Neural crest cell (in vitro differentiated cells): ENCODE data around the gene SHISA5. TPM values are rescaled to one million over a fixed set of nuclear protein-coding genes. Genes with fewer than 3 reads are reported as not detected.
"Not testable (repeated sequence)": the region's sequence is repeated elsewhere in the genome, so short reads cannot be mapped to it uniquely, and the experiment has no call there.

Experiments
- DNase-seq: peaks from one replicate; pipeline ENCODE4 v3.0.0; 2021; ENCODE audit warnings: low read depth, mixed read lengths, low spot score
- H3K27ac Mint-ChIP-seq: one replicate; pipeline ENCODE4 v1.8.0; 2021; ENCODE audit warnings: mild to moderate bottlenecking, mixed read lengths; ENCODE audit not compliant: unreplicated experiment
- H3K27me3 Mint-ChIP-seq: 2 replicates; pipeline ENCODE4 v1.8.0; 2021; ENCODE audit warnings: low read depth, mild to moderate bottlenecking, mixed read lengths
- H3K36me3 Mint-ChIP-seq: 2 replicates; pipeline ENCODE4 v1.8.0; 2021; ENCODE audit warnings: low read depth, mild to moderate bottlenecking, mixed read lengths
- H3K4me1 Mint-ChIP-seq: 2 replicates; pipeline ENCODE4 v1.8.0; 2021; ENCODE audit warnings: mixed read lengths
- H3K4me3 Mint-ChIP-seq: one replicate; pipeline ENCODE4 v1.8.0; 2021; ENCODE audit warnings: mild to moderate bottlenecking, mixed read lengths
- H3K9me3 Mint-ChIP-seq: 2 replicates; pipeline ENCODE4 v1.8.0; 2021; ENCODE audit warnings: mixed read lengths
- long read RNA-seq: library from polyadenylated mRNA; unstranded; transcript quantifications from one replicate; pipeline ENCODE4 v2.0.0, GENCODE V29; 2020
- total RNA-seq: library from RNA; stranded (reverse); gene quantifications from 2 replicates; pipeline ENCODE4 v1.2.1, GENCODE V29; 2021
- TF ChIP-seq, protein P1 (sequence below): fragments of 200-600 bp; sonication (generic); conservative IDR thresholded peaks from 2 replicates; pipeline ENCODE4 v1.5.0; 2021; ENCODE audit warnings: antibody characterized with exemption, mild to moderate bottlenecking

Gene SHISA5, protein sequence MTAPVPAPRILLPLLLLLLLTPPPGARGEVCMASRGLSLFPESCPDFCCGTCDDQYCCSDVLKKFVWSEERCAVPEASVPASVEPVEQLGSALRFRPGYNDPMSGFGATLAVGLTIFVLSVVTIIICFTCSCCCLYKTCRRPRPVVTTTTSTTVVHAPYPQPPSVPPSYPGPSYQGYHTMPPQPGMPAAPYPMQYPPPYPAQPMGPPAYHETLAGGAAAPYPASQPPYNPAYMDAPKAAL
- total RNA-seq = 117 and 124 TPM in 2 replicates
- long read RNA-seq, transcript SHISA5-206 (4 exons, 1,839 nt) = major isoform, 37 of 57 reads
- long read RNA-seq, transcript SHISA5-201 (6 exons, 2,369 nt) = minor isoform, 6 of 57 reads
- long read RNA-seq, partial matches to known transcripts = 3 of 57 reads
- long read RNA-seq, other reads (novel, unspliced or antisense) = 11 of 57 reads

DNA sequence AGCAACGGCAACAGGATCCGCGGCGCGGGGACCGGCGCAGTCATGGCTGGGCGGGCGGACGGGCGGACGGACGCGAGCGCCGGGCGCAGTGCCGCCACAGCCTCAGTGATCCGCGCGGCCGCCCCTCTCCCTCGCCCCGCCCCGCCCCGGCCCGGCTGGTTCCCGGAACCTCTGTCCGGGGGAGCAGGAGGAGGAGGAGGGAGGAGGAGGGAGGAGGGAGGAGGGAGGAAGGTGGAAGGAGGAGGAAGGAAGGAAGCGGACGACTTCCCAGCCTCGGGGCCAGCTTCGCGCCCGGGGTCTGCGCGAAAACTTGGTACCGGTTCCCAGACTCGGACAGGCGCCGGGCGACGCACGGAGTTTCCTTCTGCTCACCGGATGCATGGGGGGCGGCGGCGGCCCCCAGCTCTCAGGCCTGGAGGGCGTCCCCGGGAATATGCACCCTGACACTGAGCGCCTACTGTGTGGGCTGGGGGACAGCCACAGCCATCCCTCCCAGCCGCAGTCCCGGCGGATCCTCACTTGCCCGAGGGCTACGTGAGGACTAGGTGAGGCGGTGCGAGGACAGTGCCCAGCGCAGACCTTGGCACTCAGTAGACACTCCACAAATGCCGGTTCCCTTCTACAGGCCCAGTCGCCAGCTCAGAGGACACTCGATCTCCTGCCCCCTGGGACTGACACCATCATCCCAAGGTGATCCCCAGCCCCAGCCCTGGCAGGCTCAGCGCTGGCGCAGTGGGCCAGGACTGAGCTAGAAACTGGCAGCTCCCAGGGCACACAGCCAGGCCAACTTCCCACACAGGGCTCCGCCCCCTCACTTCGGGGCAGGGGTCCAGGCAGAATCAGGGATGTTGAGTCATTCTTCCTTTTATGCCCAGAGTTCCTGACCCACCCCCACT lies at the start of gene SHISA5:
Gene SHISA5 (minus strand): TSS at position 124 of the 896 bp plus-strand sequence. CDS start 80 bp downstream, at position 44.
- TF ChIP-seq, protein P1, sequence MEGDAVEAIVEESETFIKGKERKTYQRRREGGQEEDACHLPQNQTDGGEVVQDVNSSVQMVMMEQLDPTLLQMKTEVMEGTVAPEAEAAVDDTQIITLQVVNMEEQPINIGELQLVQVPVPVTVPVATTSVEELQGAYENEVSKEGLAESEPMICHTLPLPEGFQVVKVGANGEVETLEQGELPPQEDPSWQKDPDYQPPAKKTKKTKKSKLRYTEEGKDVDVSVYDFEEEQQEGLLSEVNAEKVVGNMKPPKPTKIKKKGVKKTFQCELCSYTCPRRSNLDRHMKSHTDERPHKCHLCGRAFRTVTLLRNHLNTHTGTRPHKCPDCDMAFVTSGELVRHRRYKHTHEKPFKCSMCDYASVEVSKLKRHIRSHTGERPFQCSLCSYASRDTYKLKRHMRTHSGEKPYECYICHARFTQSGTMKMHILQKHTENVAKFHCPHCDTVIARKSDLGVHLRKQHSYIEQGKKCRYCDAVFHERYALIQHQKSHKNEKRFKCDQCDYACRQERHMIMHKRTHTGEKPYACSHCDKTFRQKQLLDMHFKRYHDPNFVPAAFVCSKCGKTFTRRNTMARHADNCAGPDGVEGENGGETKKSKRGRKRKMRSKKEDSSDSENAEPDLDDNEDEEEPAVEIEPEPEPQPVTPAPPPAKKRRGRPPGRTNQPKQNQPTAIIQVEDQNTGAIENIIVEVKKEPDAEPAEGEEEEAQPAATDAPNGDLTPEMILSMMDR = no peak
- DNase-seq = peak; percentile 38
- Mint-ChIP-seq H3K36me3 (no peaks in the 10 kb centered on the region), H3K4me3 (peak within 1 kb of the TSS; percentile 88), H3K27me3 (no peaks in the 10 kb centered on the region), H3K4me1 (peaks cover 6% of the 10 kb centered on the region), H3K27ac (no peak within 1 kb of the TSS), H3K9me3 (no peaks in the 10 kb centered on the region)

DNA sequence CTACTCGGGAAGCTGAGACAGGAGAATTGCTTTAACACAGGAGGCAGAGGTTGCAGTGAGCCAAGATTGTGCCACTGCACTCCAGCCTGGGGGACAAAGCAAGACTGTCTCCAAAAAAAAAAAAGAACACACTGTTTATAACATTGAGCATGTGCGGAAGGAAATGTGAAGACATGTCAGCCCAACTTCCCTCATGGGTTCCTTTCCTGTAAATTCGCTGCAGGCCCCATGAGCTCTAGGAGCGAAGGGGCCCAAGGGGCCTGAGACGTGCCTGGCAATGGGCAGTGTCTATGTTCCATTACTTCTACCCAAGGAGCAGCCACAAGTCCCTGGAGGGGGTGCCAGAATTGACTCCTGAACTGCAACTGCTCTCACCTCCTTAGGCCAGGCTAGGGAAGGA lies 49.4 kb upstream of the SHISA5 start:
- Mint-ChIP-seq H3K9me3 (no peaks in the 10 kb centered on the region), H3K36me3 (peaks cover 3% of the 10 kb centered on the region), H3K4me3 (peak overlapping the region; percentile 75), H3K27ac (no peak overlapping the region), H3K27me3 (no peaks in the 10 kb centered on the region), H3K4me1 (peaks cover 38% of the 10 kb centered on the region)
- no peak for DNase-seq
- TF ChIP-seq, protein P1 = no peak

DNA sequence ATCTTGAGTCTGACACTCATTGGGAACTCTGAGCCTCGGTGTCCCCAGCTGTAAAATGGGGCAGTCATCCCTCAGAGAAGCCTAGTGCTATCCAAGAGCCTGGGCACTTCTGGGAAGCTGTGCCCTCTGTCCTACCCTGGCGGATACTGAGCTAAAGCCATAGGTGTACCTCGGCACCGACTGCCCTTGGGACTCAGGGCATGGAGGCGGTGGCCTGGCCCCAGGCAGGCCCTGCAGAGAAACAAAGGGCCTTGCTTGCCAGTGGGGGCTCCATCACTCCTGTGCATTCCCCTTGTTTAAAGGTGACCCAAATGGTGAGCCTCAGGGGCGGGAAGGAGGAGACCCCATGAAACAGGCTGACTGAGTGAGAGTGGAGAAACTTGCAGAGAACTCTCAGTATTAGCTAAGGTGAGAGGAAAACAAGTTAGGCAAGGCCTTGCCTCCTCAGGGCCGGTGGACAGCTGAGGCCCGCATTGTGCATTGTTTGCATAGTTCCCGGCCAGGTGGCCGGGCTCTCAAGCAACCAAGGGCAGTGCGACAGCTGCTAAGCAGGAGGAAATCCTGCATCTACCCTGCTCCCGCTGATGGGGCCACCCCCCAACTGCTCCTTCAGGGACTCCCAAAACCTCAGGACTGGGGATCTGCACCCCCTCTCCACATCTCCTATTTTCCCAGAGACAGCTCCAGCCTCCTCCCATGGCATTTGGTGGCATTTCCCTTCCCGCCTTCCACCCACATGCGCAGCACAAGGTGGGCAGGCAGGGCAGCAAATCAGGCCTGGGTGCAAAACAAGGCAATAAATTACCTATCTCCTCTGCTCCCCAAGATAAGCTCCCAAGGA lies 48.4 kb upstream of the SHISA5 start:
- Mint-ChIP-seq H3K4me1 (peaks cover 33% of the 10 kb centered on the region), H3K4me3 (no peak overlapping the region), H3K36me3 (peaks cover 3% of the 10 kb centered on the region), H3K27me3 (no peaks in the 10 kb centered on the region), H3K9me3 (no peaks in the 10 kb centered on the region), H3K27ac (peak overlapping the region; percentile 45)
- TF ChIP-seq, protein P1 = no peak
- no peak for DNase-seq

DNA sequence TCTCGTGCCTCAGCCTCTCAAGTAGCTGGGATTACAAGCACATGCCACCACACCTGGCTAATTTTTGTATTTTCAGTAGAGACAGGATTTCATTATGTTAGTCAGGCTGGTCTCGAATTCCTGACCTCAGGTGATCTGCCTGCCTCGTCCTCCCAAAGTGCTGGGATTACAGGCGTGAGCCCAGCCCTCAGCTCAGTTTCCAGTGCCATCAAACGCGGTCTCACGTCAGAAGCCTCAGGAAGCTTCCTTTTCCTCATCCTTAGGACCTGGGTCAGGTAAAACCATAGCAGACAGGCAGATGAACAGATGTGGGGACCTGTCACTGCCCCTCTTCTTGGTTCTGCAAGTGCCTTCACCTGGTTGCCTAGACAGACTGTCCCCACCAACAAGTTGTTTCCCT lies 47.7 kb upstream of the SHISA5 start:
- not testable (repeated sequence) for DNase-seq, H3K27me3 Mint-ChIP-seq, H3K4me3 Mint-ChIP-seq, H3K9me3 Mint-ChIP-seq, H3K36me3 Mint-ChIP-seq, H3K27ac Mint-ChIP-seq
- peaks cover 30% of the 10 kb centered on the region for H3K4me1 Mint-ChIP-seq

DNA sequence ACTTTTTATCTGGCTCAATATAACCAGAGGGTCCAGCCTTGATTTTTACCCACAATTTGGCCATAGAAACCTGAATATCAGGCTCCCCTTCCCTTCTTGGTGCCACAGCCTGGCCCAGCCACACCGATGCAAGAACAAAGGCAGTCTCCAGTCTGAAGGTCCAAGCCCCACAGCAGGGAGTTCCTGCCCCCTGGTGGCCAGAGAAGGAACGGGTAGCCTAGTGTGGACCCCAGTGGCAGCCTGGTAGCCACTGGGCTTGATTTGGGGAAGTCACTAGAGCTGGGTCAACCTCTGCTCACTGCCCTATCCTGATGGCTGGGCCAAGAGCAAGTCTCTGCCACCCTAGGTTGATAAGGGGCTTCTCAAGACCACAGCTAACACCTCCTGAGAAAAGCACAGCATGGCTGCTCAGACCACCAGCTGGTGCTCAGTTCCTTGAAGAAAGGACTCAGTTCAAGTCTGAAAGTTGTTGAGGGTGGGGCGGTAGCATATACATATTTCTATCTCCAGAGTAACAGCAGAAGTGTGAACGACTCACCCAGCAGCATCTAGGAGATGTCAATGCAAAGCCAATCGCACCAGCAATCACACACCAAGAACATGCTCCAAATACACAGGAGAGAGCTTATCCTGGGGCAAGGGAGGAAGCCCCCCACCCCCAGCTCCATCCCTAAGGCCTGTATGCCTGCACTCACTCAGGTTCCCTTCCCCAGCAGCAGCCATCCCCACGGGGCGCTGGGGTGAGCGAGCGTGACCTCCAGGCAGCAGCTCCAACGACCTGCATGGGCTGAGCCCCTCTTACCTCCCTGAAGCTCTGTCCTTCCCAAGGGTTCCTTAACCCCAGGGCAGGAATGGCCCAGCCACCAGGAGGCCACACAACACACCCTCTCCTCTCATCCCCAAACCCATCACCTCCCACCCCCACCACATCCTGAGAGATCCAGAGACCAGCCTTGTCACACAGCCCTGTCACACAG lies 45.0 kb upstream of the SHISA5 start:
- Mint-ChIP-seq H3K4me1 (peaks cover 18% of the 10 kb centered on the region), H3K27ac (peak overlapping the region; percentile 93), H3K9me3 (no peaks in the 10 kb centered on the region), H3K4me3 (no peak overlapping the region), H3K36me3 (peaks cover 3% of the 10 kb centered on the region), H3K27me3 (no peaks in the 10 kb centered on the region)
- peak; percentile 86 for DNase-seq
- TF ChIP-seq, protein P1 = peak; percentile 91
